NCI-H446 (cell line): ENCODE data around the gene JPH4.
A peak's percentile ranks its signal among the peaks of the same experiment; 100 is the strongest.
"Not testable (repeated sequence)": the region's sequence is repeated elsewhere in the genome, so short reads cannot be mapped to it uniquely, and the experiment has no call there.

Experiments used
- DNase-seq, 2 experiments: peaks; one replicate each; lab custom pipeline; 2025; lab: John Stamatoyannopoulos, UW

JPH4 gene

DNA sequence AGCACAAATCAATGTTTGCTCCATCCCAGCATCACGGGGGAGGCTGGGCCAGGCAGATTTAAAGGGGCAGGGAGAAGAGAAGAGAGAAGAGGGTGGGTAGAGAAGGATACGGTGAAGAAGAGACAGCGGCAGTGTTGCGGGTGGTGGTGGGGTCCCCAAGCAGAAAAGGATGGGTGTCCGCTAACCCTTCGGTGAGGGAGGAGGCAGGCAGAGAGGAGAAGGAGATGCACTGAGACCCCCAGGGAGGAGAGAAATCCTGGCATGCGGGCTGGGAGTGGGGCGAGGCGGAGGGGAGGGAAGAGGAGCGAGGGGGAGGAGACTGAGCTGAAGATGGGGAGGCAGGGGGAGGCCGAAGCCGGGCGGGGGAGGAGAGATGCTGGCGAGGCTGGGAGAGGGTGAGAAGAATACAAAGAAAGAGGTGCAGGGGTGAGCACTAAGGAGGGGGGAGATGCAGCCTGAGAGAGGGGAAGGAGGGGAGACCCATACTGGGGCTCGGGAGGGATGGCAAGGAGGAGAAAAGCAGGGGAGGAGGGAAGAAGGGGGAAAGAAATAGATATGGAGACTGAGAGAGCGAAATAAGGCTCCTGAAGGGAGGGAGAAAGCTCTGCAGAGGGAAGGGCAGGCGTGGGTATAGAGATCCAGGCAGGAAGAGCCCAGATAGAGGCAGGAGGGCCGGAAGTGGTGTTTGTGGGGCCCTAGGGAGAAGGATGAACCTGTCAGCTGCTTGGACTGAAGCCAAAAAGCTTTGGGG, at the start of gene JPH4:
Gene JPH4, minus strand, starts transcription at position 231 of the 751 bp plus-strand sequence. CDS start 1,337 bp downstream, outside the sequence.
- peak in 1 of 2 experiments; percentile 20 for DNase-seq

DNA sequence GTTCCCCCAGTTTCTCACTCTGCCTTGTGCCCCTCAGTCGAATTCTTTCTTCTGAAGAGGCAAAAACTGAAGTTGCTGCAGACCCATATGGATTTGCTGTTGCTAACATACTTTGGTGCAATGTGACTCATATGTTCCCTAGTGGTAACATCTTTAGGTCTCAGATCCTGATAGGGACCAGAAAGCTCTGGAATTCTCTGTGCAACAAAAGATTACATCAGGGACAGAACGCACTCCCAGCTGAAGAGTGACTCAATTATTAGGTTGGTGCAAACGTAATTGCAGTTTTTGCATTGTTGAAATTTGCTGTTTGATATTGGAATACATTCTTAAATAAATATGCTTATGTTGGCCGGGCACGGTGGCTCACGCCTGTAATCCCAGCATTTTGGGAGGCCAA, 49.4 kb upstream of the JPH4 start:
- no peak for DNase-seq

DNA sequence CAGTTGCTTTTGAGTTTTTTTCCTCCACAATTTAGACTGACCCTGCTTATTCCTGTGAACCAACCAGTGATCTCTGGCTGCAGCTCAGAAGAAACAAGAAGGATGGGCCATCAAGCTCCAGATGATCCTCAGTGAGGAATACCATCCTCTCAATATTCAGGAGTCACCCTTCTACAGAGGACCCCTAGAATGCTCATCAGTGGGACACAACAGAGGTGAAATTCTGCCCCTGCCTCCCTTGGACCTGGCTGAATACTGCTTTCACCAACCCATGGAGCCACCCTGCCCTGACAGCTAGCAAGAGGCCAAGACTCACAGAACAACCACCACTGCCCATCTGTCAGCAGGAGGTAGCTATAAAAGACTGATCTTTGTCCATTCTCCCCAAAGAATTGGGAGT, 48.4 kb upstream of the JPH4 start:
- no peak for DNase-seq

DNA sequence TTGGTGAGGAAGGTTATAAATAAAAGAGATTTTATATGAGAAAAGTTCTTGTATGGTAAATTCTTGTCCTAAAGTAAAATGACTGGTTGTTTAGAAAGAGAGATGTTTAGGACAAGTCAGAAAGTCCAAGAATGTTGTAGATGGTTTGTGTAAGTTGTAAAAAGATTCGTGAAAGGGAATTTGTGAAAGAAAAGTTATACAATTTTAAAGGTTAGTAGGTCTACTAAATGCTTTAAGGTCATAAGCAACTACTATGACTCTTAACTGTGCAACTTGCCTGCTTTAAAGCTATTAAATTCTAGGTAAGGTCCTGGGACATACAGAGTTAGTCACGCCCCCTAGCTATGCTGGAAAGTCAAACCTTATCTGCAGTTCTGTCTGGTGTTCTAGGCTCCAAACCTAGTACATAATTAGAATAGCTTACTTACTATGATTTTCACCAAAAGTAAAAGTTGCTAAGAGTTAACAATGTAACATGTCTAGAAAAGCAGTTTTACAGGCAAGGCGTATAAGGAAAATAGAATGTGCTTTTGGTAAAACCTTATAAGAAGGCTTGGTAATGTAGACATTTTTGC, 46.3 kb upstream of the JPH4 start:
- DNase-seq, result no peak

DNA sequence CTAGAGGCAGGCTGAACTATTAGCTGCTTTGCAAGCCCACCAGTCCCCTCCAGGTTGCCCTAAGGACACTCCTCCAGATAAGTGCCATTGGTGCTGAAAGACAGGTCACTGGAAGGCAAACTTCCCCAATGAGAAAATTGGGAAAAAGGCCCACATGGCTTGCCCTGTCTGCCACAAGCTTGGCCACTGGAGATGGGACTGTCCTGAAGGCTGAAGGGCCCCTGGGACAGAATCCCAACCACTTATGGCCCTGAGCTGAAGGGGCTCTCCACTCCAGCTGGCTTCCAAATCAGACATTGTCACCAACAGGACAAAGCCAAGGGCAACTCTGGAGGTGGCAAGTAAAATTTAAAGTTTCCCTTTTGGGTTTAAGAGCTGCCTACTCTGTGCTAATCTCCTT, 45.4 kb upstream of the JPH4 start:
- DNase-seq, result no peak

DNA sequence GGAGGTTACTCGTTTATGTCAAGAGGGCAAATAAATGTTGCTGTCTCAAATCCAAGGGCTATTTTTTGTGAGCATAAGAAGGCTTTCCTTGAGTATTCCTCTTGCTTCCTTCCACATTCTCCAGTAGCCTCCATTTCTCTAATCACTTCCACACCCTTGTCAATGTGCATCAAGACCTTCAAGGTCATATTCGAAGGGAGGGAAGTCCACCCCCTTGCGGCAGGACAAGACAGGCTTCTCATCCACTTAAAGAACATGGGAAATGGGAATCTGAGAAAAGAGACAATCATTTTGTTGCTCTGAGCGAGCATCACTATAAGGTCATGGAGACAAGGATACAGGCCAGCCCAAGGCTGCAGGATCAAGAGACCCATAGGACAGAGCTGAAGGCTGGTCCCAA, 44.4 kb upstream of the JPH4 start:
- DNase-seq, result no peak

DNA sequence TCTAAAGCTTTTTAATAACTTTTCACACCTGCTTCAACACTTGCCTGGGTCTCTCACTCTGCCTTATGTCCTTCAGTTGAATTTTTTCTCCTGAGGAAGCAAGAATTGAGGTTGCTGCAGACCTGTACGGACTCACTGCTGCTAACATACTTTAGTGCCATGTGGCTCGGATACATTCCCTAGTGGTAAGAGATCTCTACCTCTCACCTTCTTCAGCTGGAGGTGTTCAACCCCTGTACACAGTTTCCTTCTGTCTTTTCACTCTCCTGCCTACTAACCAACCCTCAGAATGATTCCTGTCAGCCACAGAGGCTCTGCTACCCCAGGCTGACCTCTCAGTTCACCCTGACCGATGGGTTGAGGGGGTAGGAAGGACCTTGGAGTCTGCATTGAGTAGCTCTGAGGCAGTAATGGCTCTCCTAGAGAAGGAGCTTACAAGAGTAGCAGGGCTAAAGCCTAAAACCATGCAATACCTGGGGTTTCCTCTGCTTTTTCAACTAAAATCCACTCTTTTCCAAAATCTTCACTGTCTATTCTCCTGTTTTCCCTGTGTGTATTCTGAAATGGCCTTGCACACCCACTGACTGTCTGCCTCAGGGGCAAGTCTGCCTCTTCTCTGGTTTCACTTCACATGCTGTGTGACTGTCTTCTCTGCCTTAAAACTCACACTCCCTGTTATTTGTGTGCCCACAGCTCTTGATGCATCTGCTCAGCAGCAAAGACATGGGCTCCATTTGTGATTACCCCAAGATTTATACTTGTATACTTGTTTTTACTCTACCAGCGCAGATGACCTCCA, 43.5 kb upstream of the JPH4 start:
- no peak for DNase-seq

DNA sequence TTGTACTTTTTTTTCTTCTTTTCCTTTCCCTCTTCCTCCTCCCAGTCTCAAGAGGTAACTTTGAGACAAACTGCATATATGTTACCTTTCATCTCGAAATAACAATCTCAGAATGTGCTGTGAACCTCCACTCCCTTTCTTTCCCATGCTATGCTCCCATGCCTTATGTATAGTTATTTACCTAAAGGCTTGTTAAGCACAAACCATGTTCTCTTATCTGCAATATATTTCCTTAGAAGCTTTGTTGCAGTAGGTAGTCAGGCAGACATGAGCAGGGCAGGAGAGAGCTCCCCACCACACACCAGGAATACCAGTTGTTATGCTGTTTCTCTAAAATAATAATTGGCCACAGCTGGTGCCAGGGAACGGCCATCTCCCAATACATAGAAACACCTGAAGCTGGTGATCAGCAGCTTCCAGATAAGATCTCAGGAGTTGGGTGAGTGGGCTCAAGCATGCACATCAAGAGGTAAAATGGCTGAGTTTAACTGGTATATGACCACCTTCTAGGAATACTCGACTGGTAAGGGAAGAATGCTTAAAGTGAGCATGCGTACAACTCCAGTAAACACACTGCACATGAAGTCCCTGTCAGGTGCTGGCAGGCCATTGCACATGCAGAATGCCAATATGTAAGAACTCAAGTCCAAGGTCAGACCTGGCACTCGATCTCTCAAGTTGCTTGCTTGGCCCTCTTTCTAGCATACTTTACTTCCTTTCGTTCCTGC, 42.8 kb upstream of the JPH4 start:
- DNase-seq, result no peak

DNA sequence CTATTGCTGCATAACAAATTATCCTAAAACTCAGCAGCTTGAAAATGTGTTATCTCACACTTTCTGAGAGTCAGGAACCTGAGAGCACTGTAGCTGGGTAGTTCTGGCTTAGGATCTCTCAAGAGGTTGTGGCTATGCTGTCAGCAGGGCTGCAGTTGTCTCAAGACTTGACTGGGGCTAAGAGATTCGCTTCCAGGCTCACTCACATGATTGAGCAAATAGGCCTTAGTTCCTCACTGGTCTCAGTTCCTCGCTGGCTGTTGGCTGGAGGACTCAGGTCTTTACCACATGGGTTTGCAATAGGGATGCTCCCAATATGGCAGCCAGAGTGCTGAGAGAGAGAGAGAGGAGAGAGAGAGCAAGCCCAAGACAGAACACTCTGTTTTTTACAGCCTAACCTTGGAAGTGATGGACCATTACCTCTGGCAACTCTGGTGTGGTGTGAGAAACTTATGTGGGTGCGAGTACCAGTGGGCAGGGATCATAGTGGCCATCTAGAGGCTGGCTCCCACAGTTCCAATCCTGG, 41.6 kb upstream of the JPH4 start:
- DNase-seq, result no peak

DNA sequence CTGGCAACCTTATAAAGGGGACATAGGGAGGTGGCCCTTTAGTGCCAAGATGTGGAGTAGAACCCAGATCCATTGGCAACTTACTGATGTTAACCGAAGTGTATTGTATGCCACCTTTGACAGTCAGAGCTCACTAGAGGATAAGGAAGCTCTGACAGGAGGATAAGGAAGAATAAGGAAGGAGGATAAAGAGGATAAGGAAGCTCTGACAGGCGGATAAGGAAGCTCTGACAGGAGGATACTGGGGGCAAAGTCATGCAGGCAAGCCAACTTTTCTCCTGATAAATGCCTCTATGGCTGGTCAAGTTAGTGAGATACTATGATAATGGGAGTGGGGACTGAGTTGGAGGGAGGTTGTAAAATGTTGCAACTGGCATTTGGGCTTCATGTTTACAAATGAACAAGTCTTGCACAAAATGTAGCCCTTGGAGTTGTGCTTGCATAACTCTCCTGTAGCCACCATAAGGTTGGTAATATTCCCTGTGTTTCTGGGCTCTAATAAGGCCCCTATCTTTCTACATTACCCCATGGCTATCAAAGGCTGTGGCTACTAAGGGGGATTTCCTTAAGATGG, 39.9 kb upstream of the JPH4 start:
- no peak for DNase-seq

DNA sequence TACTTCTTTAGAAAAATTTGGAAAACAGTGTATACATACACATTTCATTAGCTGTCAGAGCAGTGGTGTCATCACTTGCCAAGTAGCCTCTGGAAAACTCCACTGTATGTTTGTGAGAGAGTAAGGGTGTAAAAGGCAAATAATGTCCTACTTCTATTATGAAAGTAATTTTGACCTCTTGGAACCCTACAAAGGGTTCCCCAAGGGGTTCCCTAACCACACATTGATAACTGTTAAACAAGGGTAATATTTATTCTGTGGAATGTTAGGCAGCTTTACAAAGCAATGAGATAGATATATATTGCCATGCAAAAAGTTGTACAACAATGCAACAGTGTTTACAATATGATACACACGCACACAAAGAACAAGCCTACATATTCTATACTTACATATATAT, 38.9 kb upstream of the JPH4 start:
- no peak for DNase-seq

DNA sequence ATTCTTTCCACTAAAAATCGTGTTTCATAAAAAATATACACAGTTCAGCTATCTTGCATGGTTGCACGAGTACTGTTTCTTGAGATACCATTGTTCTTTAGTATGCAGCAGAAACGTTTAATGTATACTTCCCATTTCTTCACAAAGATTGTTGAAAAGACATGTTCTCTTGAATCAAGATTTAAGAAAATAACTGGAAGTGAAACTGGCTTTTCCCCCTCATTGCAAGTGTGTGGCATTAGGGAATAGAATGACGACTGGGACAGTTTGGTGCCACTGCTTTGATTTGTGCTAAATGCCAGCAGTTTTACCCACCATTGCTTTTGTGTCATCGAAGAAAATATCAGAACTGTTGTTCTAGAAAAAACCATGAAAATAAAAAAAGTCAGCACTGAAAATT, 37.3 kb upstream of the JPH4 start:
- no peak for DNase-seq

DNA sequence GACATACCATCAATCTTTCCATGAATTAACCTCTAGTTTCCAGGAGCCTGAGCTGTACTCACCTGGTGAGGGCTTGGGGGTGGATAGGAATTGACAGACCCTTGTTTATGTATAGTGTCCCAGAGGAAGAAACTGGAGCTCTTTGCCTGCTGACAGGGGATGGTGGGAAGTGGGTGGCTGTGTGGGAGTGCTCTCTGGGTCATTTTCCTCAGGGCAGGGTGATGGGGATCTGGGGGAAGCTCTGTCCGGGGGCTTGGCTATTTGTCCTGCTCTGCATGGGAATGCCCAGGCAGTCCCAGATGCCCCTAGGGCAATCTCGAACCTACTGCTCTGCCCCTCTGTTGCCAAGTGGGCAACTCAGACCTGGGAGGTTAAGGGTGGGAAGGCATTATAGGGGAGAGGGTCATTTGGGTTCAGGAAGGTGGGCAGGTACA, 35.8 kb upstream of the JPH4 start:
- DNase-seq, result no peak

DNA sequence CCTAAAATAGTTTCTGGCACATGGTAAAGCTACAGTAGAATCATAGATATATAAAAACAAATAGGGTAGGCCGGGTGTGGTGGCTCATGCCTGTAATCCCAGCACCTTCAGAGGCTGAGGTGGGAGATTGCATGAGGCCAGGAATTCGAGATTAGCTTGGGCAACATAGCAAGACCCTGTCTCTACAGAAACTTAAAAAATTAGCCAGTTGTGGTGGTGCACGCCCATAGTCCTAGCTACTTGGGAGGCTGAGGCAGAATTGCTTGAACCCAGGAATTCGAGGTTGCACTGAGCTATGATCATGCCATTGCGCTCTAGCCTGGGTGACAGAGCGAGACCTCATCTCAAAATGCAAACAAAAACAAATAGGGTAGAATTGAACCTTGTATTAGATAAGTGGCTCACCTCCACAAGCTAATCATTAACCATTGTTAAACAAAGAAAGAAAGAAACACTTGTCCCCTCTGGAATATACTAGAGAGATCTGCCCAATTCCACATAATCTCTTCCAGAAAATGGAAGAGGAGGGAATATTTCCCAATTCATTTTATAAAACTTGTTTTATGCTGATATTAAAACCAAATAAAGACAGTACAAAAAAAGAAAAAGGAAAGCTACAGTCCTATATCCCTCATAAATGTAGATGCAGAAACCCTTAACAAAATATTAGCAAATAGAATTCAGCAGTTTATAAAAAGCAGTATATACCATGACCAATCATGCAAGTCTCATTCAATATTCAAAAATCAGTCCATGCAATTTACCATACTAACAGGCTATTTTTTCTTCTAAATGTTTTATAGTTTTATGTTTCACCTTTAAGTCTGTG, 34.9 kb upstream of the JPH4 start:
- DNase-seq, result no peak

DNA sequence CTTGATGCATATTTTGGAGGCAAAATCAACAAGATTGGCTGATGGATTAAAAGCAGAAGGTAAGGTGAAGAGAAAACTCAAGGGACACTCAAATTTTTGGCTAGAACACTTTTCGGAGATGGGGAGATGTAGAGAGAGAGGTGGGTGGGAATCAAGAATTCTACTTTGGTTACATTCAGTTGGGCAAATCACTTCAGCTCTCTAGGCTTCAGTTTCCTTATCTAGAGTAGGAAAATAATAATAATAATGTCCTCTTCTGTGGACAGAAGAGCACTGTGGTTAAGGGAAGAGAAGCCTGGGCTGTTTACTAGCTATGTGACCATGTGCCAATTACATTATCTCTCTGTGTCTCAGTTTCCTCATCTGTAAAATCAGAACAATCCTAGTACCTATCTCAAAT, 34.2 kb upstream of the JPH4 start:
- no peak for DNase-seq

DNA sequence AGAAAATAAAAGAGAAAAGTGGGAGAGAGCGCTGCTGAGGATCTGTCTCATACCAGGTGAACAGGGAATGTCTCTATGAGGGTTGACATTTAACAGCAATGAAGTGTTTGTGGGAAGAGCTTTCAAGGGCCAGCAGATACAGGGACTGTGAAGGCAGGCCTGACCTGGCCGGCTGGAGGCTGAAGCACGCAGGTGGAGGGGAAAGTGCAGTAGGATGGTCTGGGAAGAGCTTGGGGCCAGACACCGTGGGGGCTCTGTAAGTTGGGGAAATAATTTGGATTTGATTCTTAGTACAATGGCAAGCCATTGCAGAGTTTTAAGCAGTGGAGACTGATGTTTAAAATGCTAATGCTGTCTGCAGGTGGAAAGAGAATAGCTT, 33.8 kb upstream of the JPH4 start:
- DNase-seq, result no peak

DNA sequence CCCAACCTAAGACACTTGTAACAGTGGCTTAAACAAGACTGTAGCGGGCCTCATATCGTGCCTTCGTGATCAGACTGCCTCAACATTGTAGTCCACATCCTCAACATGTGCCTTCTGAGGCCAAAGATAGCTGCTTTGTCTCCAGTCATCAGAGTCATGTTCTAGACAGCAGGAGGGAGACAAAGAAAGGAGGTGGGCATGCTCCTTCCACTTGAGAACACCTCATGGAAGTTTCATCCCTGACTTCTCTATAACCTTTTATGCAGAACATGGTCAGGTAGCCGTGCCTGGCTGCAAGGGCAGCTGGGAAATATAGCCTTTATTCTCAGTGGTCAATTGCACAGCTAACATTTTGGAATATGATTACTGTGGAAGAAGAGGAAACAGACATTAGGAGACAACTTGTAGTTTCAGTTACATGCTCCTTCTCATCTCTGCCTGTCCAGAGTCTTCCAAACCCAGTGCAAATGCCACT, 32.3 kb upstream of the JPH4 start:
- no peak for DNase-seq

DNA sequence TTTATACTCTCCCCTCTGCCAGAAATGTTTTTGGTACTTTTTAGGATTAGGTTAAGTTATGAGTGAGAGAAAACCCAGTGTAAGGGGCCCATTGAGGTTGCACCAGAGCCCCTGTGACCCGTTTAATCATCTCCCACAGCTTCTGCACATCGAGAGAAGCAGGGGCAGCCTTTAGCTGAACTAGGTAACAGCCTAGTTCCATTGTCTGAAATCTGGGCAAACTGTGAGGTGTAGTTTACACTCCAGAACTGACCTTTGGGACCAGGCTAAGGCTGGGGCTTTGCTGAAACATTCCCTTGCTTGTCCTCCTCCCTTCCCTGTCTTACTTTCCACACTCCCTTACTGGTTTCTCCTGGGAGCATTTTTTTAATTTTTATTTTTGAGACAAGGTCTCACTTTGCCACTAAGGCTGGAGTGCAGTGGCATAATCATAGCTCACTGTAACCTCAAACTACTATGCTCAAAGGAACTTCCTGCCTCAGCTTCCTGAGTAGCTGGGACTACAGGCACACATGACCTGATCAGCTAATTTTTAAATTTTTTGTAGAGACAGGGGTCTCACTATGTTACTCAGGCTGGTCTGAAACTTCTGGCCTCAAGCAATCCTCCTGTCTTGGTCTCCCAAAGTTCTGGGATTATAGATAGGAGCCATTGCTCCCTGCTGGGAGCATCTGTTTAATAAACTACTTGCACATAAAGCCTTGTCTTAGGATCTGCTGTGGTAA, 31.7 kb upstream of the JPH4 start:
- DNase-seq, result no peak

DNA sequence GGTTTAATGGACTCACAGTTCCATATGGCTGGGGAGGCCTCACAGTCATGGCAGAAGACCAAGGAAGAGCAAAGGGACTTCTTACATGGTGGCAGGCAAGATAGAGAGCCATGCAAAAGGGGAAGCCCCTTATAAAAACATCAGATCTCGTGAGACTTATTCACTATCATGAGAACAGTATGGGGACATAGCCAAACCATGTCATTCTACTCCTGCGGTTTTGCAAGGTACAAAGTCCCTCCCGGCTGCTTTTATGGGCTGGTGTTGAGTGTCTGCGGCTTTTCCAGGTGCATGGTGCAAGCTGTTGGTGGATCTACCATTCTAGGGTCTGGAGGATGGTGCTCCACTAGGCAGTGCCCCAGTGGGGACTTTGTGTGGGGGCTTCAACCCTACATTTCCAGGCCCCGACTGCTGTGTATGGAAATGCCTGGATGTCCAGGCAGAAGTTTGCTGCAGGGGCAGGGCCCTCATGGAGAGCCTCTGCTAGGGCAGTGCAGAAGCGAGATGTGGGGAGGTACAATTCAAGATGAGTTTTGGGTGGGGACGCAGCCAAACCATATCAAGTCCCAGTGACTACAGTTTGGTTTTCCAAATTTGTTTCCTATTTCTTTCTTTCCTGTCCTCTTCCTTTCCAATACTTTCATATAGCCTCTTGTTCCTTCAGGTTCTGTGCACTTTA, 31.0 kb upstream of the JPH4 start:
- DNase-seq, result not testable (repeated sequence)

DNA sequence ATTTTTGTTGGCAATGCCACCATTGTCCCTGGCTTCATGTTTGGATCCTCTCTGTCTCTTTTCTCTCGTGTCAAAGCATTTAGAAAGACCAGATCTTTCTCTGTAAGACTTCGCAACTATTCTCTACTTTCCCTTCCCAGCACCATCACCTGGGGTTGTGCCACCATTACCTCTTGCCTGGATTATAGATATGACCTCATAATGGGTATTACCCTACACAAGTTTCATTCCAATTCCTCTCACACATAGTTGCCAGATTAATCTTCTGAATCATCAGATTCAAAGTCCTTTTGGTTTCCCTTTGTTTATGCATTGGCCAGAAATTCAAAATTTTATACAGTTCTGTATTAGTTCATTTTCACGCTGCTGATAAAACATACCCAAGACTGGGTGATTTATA, 30.4 kb upstream of the JPH4 start:
- no peak for DNase-seq
